ENCODE results near the gene INSYN2B. TPM values are rescaled to one million over a fixed set of nuclear protein-coding genes. Genes with fewer than 3 reads are reported as not detected.

Gene INSYN2B
- total RNA-seq, 1 donor from 2014 or later = 0.17 TPM

GRCh38 chr5:169997798-169998197 lies 17.5 kb upstream of the INSYN2B start:
- H3K4me3 ChIP-seq (ENCODE audit: low read depth, low read length) = no peak overlapping the region
- no peak for DNase-seq (ENCODE audit: low read depth)
- no peaks in the 10 kb centered on the region for H3K27me3 ChIP-seq (ENCODE audit: control insufficient read depth, insufficient read depth, low read length)
- H3K36me3 ChIP-seq (ENCODE audit: control insufficient read depth, insufficient read depth, low read length) = no peaks in the 10 kb centered on the region
- TF ChIP-seq, protein P1, sequence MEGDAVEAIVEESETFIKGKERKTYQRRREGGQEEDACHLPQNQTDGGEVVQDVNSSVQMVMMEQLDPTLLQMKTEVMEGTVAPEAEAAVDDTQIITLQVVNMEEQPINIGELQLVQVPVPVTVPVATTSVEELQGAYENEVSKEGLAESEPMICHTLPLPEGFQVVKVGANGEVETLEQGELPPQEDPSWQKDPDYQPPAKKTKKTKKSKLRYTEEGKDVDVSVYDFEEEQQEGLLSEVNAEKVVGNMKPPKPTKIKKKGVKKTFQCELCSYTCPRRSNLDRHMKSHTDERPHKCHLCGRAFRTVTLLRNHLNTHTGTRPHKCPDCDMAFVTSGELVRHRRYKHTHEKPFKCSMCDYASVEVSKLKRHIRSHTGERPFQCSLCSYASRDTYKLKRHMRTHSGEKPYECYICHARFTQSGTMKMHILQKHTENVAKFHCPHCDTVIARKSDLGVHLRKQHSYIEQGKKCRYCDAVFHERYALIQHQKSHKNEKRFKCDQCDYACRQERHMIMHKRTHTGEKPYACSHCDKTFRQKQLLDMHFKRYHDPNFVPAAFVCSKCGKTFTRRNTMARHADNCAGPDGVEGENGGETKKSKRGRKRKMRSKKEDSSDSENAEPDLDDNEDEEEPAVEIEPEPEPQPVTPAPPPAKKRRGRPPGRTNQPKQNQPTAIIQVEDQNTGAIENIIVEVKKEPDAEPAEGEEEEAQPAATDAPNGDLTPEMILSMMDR (IDR thresholded peaks at IDR 0.05; ENCODE audit: insufficient read depth, low read length, poor library complexity, severe bottlenecking) = no peak

- Histone ChIP-seq H3K36me3 (ENCODE audit: control insufficient read depth, insufficient read depth, low read length) (no peaks in the 10 kb centered on the region), H3K4me3 (ENCODE audit: low read depth, low read length) (no peak overlapping the region), H3K27me3 (ENCODE audit: control insufficient read depth, insufficient read depth, low read length) (no peaks in the 10 kb centered on the region)
- no peak for DNase-seq (ENCODE audit: low read depth)
- TF ChIP-seq, protein P1 (IDR thresholded peaks at IDR 0.05; ENCODE audit: insufficient read depth, low read length, poor library complexity, severe bottlenecking) = no peak
These were observed 13.1 kb upstream of the INSYN2B start for GRCh38 chr5:169993485-169993790.

DNA sequence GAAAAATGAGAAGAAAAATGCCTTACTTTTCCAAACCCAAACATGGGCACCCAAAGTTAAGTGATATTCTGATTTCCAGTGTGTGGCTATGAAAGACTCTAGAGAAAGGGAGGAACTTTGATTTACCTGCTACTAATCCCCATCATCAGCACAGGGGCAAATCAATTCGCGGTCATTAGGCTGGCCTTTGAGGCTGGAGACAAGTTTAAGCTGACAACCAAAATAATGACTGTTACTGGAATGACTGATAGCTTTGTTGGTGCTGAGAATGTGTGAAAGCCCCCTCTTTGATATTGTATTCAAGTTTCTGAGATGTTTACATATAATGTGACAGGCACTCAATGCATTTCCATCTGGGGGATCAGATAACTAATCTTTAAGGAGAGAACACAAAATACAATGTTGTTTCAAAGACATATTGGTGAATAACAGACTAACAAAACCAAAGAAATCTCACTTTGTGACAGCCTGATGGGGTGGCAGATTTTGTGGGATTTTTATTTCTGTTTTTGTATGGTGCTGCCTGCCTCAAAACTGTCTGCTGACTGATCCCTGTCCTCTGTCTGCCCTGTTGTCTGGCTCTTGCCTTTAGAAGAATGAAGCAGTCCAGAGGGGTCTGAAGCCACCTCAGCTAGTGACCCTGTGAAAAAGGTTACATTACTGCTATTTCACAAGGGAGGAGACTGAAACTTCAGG lies 12.6 kb upstream of the INSYN2B start:
- no peaks in the 10 kb centered on the region for H3K36me3 ChIP-seq (ENCODE audit: control insufficient read depth, insufficient read depth, low read length)
- TF ChIP-seq, protein P1 (IDR thresholded peaks at IDR 0.05; ENCODE audit: insufficient read depth, low read length, poor library complexity, severe bottlenecking) = no peak
- no peak for DNase-seq (ENCODE audit: low read depth)
- H3K27me3 ChIP-seq (ENCODE audit: control insufficient read depth, insufficient read depth, low read length) = no peaks in the 10 kb centered on the region
- H3K4me3 ChIP-seq (ENCODE audit: low read depth, low read length) = no peak overlapping the region

DNA sequence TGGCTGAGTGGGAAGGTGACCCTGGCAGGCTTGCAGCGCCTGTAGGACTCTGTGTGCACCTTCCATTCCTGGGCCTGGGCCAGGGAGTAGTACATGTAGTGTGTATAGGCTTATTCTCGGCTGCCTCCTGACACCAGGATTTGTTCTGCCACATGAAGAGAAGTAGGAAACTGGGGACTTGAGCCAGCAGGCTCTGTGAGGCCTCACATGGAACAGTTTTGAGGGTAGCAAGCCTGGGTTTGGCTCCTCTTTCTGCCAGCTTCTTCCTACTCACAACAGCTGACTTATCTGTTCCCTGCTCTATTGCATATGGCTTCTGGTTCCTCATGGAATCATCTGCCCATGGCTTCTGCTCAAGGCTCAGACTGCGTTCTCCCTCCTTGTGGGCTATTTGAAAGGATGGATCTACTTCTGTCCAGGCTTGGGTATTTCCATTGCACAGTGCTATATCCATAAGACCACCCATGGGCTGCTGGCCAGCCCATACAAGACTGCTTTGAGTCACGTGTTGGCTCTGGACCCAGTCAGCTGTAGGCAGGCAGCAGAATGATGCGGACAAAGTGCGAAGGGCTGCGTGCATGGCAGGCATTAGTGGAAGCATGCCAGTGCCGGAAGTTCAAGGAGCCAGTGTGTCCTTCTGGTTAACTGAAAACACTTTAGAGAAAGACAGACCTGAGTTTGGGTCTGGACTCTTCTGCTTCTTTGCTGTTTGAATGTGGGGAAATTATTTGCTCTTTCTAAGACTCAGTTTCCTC lies 11.0 kb upstream of the INSYN2B start:
- DNase-seq (ENCODE audit: low read depth) = no peak
- H3K4me3 ChIP-seq (ENCODE audit: low read depth, low read length) = no peak overlapping the region
- no peaks in the 10 kb centered on the region for H3K36me3 ChIP-seq (ENCODE audit: control insufficient read depth, insufficient read depth, low read length)
- no peaks in the 10 kb centered on the region for H3K27me3 ChIP-seq (ENCODE audit: control insufficient read depth, insufficient read depth, low read length)
- TF ChIP-seq, protein P1 (IDR thresholded peaks at IDR 0.05; ENCODE audit: insufficient read depth, low read length, poor library complexity, severe bottlenecking) = no peak

DNA sequence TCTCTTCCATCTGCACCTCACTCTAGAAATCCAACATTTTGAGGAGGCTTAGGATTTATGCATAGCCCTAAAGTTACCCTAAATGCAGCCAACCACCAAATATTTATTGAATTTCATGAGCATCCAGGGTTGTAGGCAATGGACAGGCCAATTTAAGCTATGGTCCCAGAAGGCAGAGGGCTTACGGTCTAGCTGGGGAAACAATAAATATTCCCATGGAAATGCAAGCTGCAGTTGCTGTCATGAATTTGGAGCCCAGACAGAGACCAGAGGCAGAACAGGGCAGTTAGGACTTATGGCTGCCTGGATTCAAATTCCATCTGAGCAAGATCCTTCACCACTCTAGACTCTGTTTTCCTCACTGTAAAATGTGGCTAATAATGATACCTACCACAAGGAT lies 9.1 kb upstream of the INSYN2B start:
- DNase-seq (ENCODE audit: low read depth) = no peak
- no peaks in the 10 kb centered on the region for H3K36me3 ChIP-seq (ENCODE audit: control insufficient read depth, insufficient read depth, low read length)
- no peaks in the 10 kb centered on the region for H3K27me3 ChIP-seq (ENCODE audit: control insufficient read depth, insufficient read depth, low read length)
- no peak overlapping the region for H3K4me3 ChIP-seq (ENCODE audit: low read depth, low read length)
- TF ChIP-seq, protein P1 (IDR thresholded peaks at IDR 0.05; ENCODE audit: insufficient read depth, low read length, poor library complexity, severe bottlenecking) = no peak
